GM15510 (cell line): ENCODE data around the gene KCNIP4.

Experiments
- POLR2A ChIP-seq: IDR thresholded peaks from 3 replicates; pipeline ENCODE4 v1.6.1; 2011; ENCODE audit warnings: borderline replicate concordance; ENCODE audit not compliant: insufficient read length; ENCODE audit errors: extremely low read depth

The KCNIP4 gene

GRCh38 chr4:21884615-21885014 lies 64.0 kb downstream of the KCNIP4 start:
- TF ChIP-seq POLR2A, result no peak

- TF ChIP-seq POLR2A, result no peak
Measured at GRCh38 chr4:21882051-21882839, 66.3 kb downstream of the KCNIP4 start.

- no peak for TF ChIP-seq POLR2A
Measured at GRCh38 chr4:21879187-21879586, 69.4 kb downstream of the KCNIP4 start.

- TF ChIP-seq POLR2A, result no peak
Measured at GRCh38 chr4:21876711-21877110, 71.9 kb downstream of the KCNIP4 start.

- TF ChIP-seq POLR2A, result no peak
Measured at GRCh38 chr4:21873145-21873544, 75.4 kb downstream of the KCNIP4 start.

- no peak for TF ChIP-seq POLR2A
Measured at GRCh38 chr4:21872101-21872500, 76.5 kb downstream of the KCNIP4 start.

GRCh38 chr4:21869978-21870745 lies 78.4 kb downstream of the KCNIP4 start:
- no peak for TF ChIP-seq POLR2A

- no peak for TF ChIP-seq POLR2A
Measured at GRCh38 chr4:21864686-21865085, 83.9 kb downstream of the KCNIP4 start.

- TF ChIP-seq POLR2A, result no peak
Measured at GRCh38 chr4:21862917-21863316, 85.7 kb downstream of the KCNIP4 start.

- TF ChIP-seq POLR2A, result no peak
Measured at GRCh38 chr4:21858971-21859370, 89.6 kb downstream of the KCNIP4 start.

- no peak for TF ChIP-seq POLR2A
Measured at GRCh38 chr4:21856754-21857153, 91.8 kb downstream of the KCNIP4 start.

- TF ChIP-seq POLR2A, result no peak
Measured at GRCh38 chr4:21856301-21856700, 92.3 kb downstream of the KCNIP4 start.

GRCh38 chr4:21849077-21849476 lies 99.5 kb downstream of the KCNIP4 start:
- TF ChIP-seq POLR2A, result no peak

- TF ChIP-seq POLR2A, result no peak
Measured at GRCh38 chr4:21848021-21848420, 100.6 kb downstream of the KCNIP4 start.

GRCh38 chr4:21845663-21846062 lies 102.9 kb downstream of the KCNIP4 start:
- TF ChIP-seq POLR2A, result no peak

GRCh38 chr4:21835712-21836111 lies 112.9 kb downstream of the KCNIP4 start:
- TF ChIP-seq POLR2A, result no peak

- no peak for TF ChIP-seq POLR2A
Measured at GRCh38 chr4:21830272-21830671, 118.3 kb downstream of the KCNIP4 start.

GRCh38 chr4:21827575-21827974 lies 121.0 kb downstream of the KCNIP4 start:
- TF ChIP-seq POLR2A, result no peak
